ENCODE data around the gene TSHZ2.

DNA sequence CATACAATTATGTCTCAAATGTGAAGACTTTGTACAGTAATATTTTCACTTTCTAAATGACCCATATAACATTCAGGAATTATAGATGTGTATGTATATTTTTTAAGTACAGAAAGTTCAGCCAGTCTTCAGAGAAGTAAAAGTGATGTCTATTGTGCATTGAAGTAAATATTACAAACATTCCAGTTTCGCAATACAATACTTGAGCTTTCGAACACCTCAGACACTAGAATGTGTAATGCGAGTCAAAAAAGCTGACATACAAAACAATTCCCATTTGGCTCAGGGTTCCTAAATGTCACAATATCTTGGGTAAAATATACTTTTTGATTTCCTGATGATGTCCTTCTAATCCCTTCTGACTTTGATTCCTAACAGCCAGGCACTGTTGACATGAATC is 520.1 kb downstream of the TSHZ2 start:
- no peak for TF ChIP-seq CXXC5 (CRISPR knock-in tag; IDR thresholded peaks at IDR 0.05)
- TF ChIP-seq, protein P1, sequence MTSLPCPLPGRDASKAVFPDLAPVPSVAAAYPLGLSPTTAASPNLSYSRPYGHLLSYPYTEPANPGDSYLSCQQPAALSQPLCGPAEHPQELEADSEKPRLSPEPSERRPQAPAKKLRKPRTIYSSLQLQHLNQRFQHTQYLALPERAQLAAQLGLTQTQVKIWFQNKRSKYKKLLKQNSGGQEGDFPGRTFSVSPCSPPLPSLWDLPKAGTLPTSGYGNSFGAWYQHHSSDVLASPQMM (CRISPR knock-in tag; IDR thresholded peaks at IDR 0.05) = no peak
